MM.1S (cell line): ENCODE results near the gene DPP10.

Experiments used
- DNase-seq: peaks from one replicate; pipeline ENCODE4 v3.0.0-alpha.2; 2015
- H2AFZ ChIP-seq: fragments of 300-600 bp; sonication (generic); 2 replicates; pipeline ENCODE4 v1.6.0; 2016; ENCODE audit warnings: antibody characterized with exemption, low read length
- H3F3A ChIP-seq: fragments of 300-600 bp; sonication (generic); 2 replicates; pipeline ENCODE4 v1.6.1; 2016; ENCODE audit warnings: mild to moderate bottlenecking, antibody characterized with exemption, low read length, moderate library complexity, mixed read lengths; ENCODE audit not compliant: insufficient read depth
- H3K27ac ChIP-seq: fragments of 300-600 bp; sonication (generic); 2 replicates; pipeline ENCODE4 v1.5.1; 2016; ENCODE audit warnings: mild to moderate bottlenecking, low read length
- H3K27me3 ChIP-seq: fragments of 300-600 bp; sonication (generic); replicated peaks from 2 replicates; pipeline ENCODE4 v1.6.0; 2016; ENCODE audit warnings: low read length; ENCODE audit not compliant: insufficient read depth
- H3K36me3 ChIP-seq: fragments of 300-600 bp; sonication (generic); replicated peaks from 2 replicates; pipeline ENCODE4 v1.6.1; 2016; ENCODE audit warnings: mild to moderate bottlenecking, low read length, mixed read lengths; ENCODE audit not compliant: insufficient read depth
- H3K4me1 ChIP-seq: fragments of 300-600 bp; sonication (generic); 2 replicates; pipeline ENCODE4 v1.6.1; 2016; ENCODE audit warnings: low read length, mixed read lengths
- H3K4me2 ChIP-seq: fragments of 300-600 bp; sonication (generic); 2 replicates; pipeline ENCODE4 v1.6.0; 2016; ENCODE audit warnings: low read depth, low read length
- H3K4me3 ChIP-seq: fragments of 300-600 bp; sonication (generic); 2 replicates; pipeline ENCODE4 v1.5.1; 2016; ENCODE audit warnings: low read length, mixed read lengths
- H3K79me2 ChIP-seq: fragments of 300-600 bp; sonication (generic); 2 replicates; pipeline ENCODE4 v1.6.1; 2016; ENCODE audit warnings: mixed run types, low read length, mixed read lengths
- H3K9ac ChIP-seq: fragments of 300-600 bp; sonication (generic); 2 replicates; pipeline ENCODE4 v1.6.1; 2016; ENCODE audit warnings: low read length, mixed read lengths
- H3K9me2 ChIP-seq: fragments of 300-600 bp; sonication (generic); replicated peaks from 2 replicates; pipeline ENCODE4 v1.6.1; 2016; ENCODE audit warnings: mild to moderate bottlenecking, low read length, mixed read lengths; ENCODE audit not compliant: insufficient read depth
- H3K9me3 ChIP-seq: fragments of 300-600 bp; sonication (generic); replicated peaks from 2 replicates; pipeline ENCODE4 v1.6.1; 2016; ENCODE audit warnings: mild to moderate bottlenecking, low read length, mixed read lengths; ENCODE audit not compliant: insufficient read depth
- H4K20me1 ChIP-seq: fragments of 300-600 bp; sonication (generic); 2 replicates; pipeline ENCODE4 v1.6.1; 2016; ENCODE audit warnings: mild to moderate bottlenecking, low read length, moderate library complexity, mixed read lengths; ENCODE audit not compliant: insufficient read depth
- CTCF ChIP-seq: fragments of 300-600 bp; sonication (generic); IDR thresholded peaks from 2 replicates; pipeline ENCODE4 v1.5.1; 2016; ENCODE audit warnings: antibody characterized with exemption, low read length, mixed read lengths
- EZH2 ChIP-seq: fragments of 300-600 bp; sonication (generic); optimal IDR thresholded peaks from 2 replicates; pipeline ENCODE3; 2017; ENCODE audit warnings: low read depth, mild to moderate bottlenecking, antibody characterized with exemption, low read length, mixed read lengths
- EZH2phosphoT487 ChIP-seq: fragments of 300-600 bp; sonication (generic); IDR thresholded peaks from 2 replicates; pipeline ENCODE4 v1.6.1; 2018; ENCODE audit warnings: antibody characterized with exemption, low read length

Gene DPP10

GRCh38 chr2:114628481-114628880 is 186.0 kb downstream of the DPP10 start:
- DNase-seq, result no peak
- Histone ChIP-seq H3K4me1 (no peaks in the 10 kb centered on the region), H3K4me3 (no peak overlapping the region), H3K9me3 (no peaks in the 10 kb centered on the region), H3K79me2 (no peaks in the 10 kb centered on the region), H3K4me2 (no peak overlapping the region), H2AFZ (no peak overlapping the region), H3K9ac (no peak overlapping the region), H3K9me2 (no peaks in the 10 kb centered on the region), H4K20me1 (no peaks in the 10 kb centered on the region), H3K36me3 (no peaks in the 10 kb centered on the region), H3K27ac (no peak overlapping the region), H3K27me3 (no peaks in the 10 kb centered on the region), H3F3A (no peaks in the 10 kb centered on the region)
- TF ChIP-seq EZH2 (no peak), CTCF (no peak), EZH2phosphoT487 (no peak)

GRCh38 chr2:114631146-114631545 is 188.7 kb downstream of the DPP10 start:
- H3K27ac ChIP-seq, result no peak overlapping the region
- no peaks in the 10 kb centered on the region for H3K36me3 ChIP-seq
- no peak overlapping the region for H3K4me2 ChIP-seq
- TF ChIP-seq CTCF (no peak), EZH2phosphoT487 (no peak), EZH2 (no peak)
- H3K4me1 ChIP-seq, result no peaks in the 10 kb centered on the region
- H3K9me2 ChIP-seq, result no peaks in the 10 kb centered on the region
- no peak overlapping the region for H2AFZ ChIP-seq
- no peaks in the 10 kb centered on the region for H3F3A ChIP-seq
- DNase-seq, result no peak
- no peaks in the 10 kb centered on the region for H3K79me2 ChIP-seq
- no peak overlapping the region for H3K4me3 ChIP-seq
- no peaks in the 10 kb centered on the region for H3K27me3 ChIP-seq
- no peak overlapping the region for H3K9ac ChIP-seq
- no peaks in the 10 kb centered on the region for H4K20me1 ChIP-seq
- no peaks in the 10 kb centered on the region for H3K9me3 ChIP-seq

GRCh38 chr2:114642166-114642770 is 199.8 kb downstream of the DPP10 start:
- H3K79me2 ChIP-seq, result no peaks in the 10 kb centered on the region
- H3F3A ChIP-seq, result no peaks in the 10 kb centered on the region
- TF ChIP-seq EZH2 (no peak), CTCF (no peak), EZH2phosphoT487 (no peak)
- no peak overlapping the region for H3K4me2 ChIP-seq
- H3K4me3 ChIP-seq, result no peak overlapping the region
- no peak overlapping the region for H2AFZ ChIP-seq
- H3K27ac ChIP-seq, result no peak overlapping the region
- DNase-seq, result no peak
- no peaks in the 10 kb centered on the region for H3K36me3 ChIP-seq
- no peaks in the 10 kb centered on the region for H3K9me3 ChIP-seq
- no peaks in the 10 kb centered on the region for H3K4me1 ChIP-seq
- H4K20me1 ChIP-seq, result no peaks in the 10 kb centered on the region
- no peaks in the 10 kb centered on the region for H3K9me2 ChIP-seq
- no peak overlapping the region for H3K9ac ChIP-seq
- no peaks in the 10 kb centered on the region for H3K27me3 ChIP-seq
